ENCODE data around the gene WDR64. TPM values are rescaled to one million over a fixed set of nuclear protein-coding genes. Genes with fewer than 3 reads are reported as not detected.

WDR64 gene
- total RNA-seq, 1 experiment from 2014 or later, result not detected

DNA sequence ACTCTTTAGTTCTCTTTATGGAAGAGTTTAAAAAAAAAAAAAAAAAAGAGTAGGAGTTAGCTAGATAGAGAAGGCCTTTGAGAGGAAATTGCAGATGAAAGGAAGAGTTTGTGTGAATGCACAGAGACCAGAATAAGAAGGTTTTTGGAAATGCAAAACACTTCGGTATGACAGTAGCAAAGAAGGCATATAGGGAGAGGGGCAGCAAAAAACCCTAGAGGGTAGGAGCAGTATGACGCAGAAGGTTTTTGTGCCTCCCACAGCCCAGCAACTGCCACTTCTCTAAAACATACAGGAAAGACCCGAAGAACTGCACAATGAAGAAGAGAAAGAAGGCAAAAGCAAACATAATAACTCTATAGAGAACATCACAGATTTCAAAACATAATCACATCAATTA lies 84.3 kb downstream of the WDR64 start:
- no peak for DNase-seq (ENCODE audit: low read depth)

DNA sequence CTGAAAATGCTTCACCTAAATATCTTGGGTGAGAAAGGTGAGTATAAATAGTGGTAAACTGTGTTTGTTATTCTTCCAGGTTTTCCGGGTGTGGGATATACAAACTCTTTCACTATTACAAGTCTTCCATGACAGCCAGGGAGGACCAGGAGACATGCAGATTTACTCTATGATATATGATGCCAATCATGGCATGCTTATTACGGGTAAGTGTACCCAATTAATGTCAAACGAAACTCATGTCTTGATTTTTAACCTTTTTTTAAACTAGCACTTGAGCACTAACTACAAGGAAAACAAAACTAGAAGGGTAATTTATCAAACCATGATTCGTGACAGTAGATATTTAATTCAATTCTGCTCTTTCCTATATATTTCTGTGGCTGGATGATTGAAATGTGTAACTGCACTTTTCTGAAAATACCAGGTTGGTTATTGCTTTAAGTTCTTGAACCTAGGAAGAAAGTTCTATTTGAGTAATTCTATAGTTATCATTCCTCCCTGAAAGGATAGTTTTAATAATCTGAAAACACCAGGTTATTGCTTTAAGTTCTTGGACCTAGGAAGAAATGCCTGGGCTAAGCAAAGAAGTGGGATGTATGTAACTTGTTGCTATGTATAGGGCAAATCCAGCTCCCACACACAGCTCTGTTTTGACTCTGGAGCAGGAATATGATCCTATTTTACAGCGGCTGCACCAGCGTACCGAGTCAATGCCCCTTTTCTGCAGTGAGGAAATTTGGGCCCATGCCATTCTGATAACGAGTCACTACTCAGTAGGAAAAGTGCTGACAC lies 86.4 kb downstream of the WDR64 start:
- DNase-seq (ENCODE audit: low read depth), result no peak

- no peak for DNase-seq (ENCODE audit: low read depth)
These were observed 90.0 kb downstream of the WDR64 start for GRCh38 chr1:241742084-241742483.

DNA sequence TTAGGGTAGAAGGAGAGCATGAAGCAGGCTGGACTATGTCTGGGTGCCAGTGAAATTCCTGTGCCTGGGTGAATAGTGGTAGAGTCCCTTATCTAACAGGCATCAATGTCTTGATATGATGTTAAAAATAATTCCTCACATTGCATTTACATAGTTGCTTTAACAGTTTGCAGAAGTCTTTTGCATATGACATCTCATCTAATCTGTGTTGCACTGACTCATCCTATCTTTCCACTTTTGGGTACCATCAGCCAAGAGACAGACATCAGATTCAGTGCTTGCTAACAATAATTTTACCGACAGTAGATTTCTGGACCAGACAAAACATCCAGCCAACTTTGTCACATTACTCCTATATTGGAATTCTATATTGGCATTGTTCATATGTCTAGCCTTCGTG lies 92.5 kb downstream of the WDR64 start:
- DNase-seq (ENCODE audit: low read depth), result no peak

DNA sequence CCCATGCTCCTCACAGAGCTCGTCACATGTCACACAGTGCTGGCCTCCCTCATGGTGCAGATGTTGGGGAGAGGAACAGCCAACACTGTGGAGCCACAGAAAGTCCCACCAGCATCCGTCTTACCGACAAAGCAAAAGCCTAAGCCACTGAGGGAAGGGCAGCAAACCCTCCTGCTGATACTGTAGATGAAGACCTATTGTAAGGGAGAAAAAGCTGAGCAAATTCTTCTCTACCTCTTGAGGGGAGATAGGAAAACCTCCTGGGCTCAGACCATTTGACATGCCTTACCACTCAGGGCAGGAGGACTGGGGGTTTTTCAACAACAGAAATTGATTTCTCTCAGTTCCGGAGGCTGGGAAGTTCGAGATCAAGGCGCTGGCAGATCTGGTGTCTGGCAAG lies 95.9 kb downstream of the WDR64 start:
- DNase-seq (ENCODE audit: low read depth), result no peak

DNA sequence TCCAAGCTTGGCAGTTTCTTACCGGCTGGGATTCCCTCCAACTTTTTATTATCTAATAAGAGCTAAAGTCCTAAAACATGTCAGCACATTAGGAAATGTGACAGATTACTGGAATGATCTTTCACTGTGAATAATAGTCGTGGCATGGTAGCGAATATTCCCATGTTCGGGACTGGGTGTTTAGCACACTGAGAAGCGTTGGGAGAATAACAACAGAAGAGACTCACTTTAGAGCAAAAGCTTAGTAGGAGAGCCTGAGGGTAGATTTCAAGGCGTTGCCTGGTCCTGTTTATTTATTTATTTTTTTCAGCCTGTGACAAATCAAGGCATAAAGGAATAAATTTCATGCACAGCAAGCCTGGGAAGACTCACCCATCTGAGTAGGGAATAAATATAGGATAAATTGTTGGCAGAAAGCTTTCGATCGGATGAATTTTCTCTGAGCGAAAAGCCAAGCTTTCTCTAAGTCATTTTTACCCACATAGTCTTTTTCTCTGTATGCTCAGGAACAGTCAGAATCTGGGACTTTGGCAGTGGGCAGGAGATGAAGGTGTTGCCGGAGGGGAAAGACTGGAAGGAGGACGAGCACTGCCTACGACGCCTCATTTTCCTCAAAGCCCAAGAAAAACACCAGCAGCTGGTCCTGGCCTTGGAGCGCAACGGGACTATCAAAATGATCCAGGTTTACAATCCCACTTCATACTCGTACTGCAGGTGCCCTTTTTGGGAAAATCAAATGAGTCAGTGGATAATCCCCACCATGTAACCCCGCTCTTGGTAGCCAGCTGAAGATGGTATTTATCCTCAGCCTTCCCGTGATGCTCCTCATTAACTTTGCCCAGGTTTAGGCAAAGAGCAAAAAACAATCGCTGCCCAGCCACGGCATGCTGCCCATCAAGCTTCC lies 97.2 kb downstream of the WDR64 start:
- DNase-seq (ENCODE audit: low read depth), result peak; percentile 15

DNA sequence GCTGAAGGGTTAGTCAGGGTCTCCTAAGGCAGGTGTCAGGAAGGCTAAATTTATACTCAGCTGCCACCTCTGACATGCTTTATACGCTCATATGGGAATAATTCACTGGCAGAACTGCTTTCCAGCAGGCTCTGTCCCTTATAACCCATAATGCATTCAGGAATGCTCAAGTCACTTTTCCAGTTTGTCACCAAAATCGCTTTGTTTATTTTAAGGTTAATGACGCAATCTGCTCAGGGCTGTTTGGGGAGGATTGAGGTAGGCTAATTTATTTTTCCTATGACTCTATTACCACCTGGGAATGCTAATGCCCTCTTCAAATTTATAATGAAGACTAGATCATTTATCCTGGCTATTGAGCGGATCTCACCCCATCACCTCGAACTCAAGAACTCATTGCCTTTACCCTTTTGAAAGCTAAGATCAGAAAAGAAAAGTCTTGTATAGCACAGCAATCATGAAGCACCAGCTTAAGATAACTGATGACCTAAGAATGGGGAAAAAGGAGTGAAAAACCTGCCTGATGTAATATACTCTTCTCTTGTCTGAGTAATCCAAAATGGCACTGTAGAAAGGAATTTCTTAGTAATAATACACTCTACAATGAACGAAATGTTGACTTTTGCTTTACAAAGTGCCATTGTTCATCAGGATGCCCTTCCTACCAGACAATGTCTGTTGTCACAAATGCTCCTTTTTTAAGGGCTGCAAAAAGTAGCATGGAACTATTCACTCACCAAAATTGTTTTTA lies 98.0 kb downstream of the WDR64 start:
- DNase-seq (ENCODE audit: low read depth), result no peak

GRCh38 chr1:241751524-241751923 lies 99.4 kb downstream of the WDR64 start:
- DNase-seq (ENCODE audit: low read depth), result no peak

DNA sequence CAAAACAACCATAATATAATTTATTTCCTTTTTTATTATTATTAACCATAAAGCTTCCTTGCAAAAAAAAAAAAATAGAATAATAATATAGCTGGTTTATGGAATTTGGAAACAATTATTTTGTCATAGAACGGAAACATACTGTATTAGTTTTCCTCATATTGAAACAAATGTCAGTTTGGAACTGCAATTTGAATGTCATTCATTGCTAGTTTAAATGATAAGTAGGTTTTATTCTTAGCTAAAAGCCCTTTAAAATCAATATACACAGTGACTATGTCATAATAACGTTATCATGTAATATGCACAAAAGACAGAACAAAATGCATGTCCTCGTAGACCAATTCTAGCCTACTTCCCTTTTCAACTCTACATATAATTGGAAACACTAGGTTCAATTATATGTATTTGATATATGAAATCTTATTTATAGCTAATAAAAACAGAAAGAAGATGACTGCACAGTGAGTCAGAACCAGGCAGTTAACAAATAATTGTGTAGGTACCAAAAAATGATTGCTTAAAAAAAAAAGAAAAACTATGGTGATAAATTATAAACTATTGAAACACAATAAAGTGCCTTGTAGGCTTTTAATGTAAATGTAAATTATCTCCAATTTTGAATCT lies 110.7 kb downstream of the WDR64 start:
- no peak for DNase-seq (ENCODE audit: low read depth)

DNA sequence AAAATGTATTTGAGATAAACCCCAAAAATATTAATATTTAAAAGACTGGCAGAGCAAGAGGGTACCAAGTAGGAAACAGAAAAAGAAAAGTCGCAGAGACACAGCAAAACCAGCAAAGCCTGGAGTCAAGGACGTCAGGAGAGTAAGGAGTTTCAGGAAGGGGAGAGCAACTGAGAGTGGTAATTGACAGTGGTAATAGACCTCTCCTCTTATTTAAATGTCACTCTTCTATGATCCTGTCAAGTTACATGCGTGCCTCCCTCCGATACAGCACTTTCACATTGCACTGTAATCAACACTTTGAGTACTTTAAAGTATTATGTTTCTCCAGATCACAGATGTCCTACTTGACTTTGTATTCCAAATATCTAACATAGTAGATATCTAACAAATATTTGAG lies 113.3 kb downstream of the WDR64 start:
- DNase-seq (ENCODE audit: low read depth), result no peak

DNA sequence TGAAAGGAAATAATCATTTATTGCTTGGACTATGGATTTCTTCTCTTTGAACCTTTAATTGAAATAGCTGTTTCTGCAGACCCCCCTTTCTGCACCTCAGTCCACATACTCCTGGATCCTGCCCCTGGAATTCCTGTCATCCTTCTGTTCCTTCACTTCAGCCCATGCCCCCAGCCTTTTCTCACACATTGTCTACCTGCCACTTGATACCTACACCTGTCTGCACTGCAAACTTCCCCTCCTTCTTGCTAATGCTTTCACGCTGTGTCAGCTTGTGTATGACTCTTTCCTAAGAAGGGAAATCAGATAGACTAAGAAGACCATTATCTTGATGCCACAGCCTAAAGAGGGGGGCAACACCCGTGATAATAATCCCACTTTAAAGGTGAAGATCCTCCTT lies 115.7 kb downstream of the WDR64 start:
- no peak for DNase-seq (ENCODE audit: low read depth)

DNA sequence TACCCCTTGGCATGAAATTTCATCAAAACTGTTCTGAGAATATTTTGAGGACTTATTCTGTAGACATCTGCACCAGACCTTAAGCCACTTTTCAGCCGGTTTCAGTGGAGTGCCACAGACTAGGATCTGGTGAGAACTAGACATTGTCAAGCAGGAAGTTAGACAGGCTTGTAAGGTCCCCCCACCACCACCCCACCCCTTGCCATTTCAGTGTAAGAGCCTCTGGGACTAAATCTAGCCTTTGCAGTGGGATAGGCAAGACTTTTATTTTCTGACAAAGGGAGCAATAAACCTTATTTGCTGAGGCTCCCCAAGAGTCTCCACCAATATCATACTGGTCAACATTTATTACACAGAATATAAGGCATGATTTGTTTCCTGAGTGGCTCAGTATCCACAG lies 118.0 kb downstream of the WDR64 start:
- DNase-seq (ENCODE audit: low read depth), result no peak

GRCh38 chr1:241771117-241771516 lies 119.0 kb downstream of the WDR64 start:
- DNase-seq (ENCODE audit: low read depth), result no peak

GRCh38 chr1:241772932-241773500 lies 120.9 kb downstream of the WDR64 start:
- DNase-seq (ENCODE audit: low read depth), result no peak

- DNase-seq (ENCODE audit: low read depth), result no peak
These were observed 121.9 kb downstream of the WDR64 start for GRCh38 chr1:241773991-241774390.

- DNase-seq (ENCODE audit: low read depth), result no peak
These were observed 122.9 kb downstream of the WDR64 start for GRCh38 chr1:241775021-241775420.

GRCh38 chr1:241776911-241777310 lies 124.8 kb downstream of the WDR64 start:
- DNase-seq (ENCODE audit: low read depth), result no peak

- no peak for DNase-seq (ENCODE audit: low read depth)
These were observed 126.0 kb downstream of the WDR64 start for GRCh38 chr1:241778117-241778516.

GRCh38 chr1:241779897-241780296 lies 127.8 kb downstream of the WDR64 start:
- DNase-seq (ENCODE audit: low read depth), result no peak

GRCh38 chr1:241782396-241782795 lies 130.3 kb downstream of the WDR64 start:
- peak; percentile 8 for DNase-seq (ENCODE audit: low read depth)

- DNase-seq (ENCODE audit: low read depth), result no peak
These were observed 135.6 kb downstream of the WDR64 start for GRCh38 chr1:241787691-241788090.

Measured in Daoy (cell line).